ENCODE measurements around the gene LETM1.

LETM1 gene

DNA sequence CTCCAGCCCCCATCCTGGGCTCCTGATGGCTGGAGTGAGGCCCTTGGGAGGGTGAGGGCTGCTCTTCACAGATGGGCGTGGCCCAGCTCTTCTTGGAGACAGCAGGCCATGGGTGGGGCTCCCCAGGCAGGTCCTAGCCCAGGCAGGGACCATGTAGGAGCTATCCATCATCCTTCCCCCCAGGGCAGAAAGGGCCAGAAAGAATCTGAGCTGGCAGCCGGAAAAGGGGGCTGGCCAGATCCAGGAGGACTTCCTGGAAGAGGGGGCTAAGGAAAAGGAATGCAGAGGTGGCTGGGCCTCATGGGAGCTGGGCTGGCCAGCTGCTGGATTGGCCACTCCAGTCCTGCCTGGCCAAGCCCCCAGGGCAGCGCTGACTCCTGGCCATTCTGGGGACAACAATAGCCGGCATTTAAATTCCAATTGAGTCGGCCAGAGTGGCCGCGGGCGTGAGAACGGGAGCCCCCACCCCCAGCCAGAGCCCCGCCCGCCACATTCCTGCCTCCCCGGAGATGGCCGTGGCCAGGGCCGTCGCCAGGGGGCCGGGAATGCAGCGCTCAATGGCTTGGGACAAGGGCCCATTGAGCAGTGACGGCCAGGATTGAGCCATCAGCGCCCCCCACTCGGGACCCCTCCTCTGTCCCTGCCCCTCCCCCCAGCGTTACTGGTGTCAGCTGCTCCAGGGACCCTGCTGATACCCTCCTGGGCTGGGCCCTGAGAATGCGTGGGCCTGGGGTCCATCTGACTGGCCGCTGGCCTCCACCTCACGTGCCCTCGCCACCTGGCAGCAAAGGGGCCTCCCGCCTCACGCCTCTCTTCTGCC lies 77.9 kb downstream of the LETM1 start:
- DNase-seq (ENCODE audit: low read depth): no peak

DNA sequence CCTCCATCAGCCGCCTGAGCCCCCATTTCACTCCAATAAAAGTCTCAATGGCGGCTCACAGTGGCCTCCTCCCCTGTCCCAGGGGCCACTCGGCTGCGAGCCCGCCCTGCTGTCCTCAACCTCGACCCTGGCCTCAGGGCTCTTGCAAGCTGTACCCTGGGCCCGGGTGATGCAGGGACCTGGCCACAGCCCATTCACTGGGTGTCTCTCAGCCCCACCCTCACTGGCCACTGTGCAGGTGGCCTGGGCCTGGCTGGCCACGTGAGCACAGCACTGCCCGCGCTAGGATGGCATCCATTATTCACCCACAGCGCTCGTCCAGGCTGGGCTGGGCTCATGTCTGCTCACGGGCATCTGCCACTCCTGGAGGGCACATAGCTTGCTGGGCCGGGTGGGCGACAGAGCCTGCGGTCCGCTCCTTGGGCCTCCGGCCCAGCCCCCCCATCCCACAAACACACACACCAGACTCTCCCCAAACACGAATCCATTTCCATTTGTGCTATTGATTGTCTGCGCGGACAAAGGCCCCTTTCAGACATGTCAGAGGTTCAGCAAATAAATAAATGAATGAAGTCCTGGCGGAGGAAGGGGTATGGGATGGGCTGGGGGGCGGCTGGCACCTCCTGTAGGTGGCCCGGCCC lies 79.3 kb downstream of the LETM1 start:
- no peak for DNase-seq (ENCODE audit: low read depth)

DNA sequence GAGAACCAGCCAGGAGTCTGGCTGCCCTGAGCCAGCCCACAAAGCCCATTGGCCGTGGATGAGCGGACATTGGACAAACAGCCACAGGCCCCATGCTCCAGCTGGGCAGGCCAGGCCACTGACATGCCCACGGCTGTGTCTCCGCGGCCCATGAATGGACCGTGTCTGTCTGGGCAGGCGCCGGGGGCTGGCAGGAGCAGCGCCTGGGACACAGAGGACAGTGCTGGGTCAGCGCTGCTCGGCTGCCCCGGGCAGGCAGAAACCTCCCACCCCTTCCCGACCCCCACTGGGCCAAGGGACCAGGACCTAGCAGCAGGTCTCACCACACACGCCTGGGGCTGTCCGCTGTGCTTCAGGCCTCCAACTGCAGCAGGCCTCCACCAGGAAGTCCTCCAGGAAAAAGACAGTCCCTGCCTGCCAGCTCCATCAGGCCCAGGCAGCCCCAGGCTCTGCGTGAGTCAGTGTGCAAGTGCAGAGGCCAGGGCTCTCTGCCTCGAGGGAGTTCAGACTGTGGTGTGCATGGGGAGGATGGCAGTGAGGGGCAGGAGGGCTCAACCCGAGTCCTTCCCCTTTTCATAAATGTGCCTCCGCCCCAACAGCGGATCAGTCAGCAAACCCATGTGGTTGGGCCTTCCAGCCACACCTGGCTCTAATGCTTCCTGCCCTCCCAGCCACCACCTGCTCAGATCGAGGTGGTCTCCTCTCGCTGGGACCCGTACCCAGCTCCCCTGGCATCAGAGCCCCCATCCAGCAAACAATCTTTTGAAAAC lies 80.0 kb downstream of the LETM1 start:
- no peak for DNase-seq (ENCODE audit: low read depth)

DNA sequence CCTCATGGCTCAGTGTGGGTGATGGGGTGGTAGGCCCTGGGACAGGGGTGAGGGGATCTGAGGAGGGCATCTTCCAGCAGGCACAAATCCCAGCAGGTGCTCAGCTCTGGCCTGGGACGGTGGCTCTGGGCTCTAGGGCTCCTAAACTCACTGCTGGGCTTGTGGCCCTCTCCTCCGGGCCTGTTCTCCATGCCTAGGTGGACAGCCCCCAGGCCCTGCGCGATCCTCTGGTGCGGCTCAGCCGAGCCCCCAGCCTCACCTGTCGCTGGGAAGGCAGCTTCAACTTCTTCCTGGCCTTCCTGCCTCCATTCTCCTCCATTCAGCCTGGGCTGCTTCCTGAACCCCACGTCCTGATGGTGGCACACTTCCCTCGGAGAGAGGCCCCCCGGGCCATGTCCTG lies 82.2 kb downstream of the LETM1 start:
- no peak for DNase-seq (ENCODE audit: low read depth)

DNA sequence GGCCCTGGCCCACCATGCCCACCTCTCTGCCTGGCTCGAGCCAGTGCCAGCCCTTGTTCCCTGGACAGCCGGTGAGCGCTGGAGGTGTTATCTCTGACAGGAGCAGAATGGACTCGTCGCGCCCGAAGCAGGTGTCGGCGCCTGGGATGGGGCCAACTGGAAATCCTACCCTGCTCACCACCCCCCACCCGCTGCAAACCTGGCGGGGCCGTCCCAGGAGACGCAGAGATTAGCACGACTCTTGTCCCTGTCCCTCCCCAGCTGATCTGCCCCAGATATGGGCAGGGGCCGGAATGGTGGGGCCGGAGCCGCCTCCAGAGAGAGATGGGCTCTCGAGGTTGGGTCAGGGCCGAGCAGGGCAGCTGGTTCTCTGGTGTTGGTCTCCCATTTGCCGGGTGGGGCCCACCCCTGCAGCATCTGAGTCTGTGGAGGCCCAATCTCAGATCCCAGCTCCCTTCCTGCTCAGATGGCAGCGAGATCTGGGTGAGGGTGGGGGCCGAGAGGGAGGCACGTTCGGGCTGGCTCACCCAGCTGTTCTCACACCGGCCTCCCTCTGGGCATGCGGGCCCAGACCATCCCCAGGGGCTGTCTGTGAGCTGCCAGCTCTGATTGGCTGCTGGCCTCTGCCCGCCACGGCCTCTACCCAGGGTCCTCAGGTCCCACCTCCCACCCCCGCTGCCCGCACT lies 83.0 kb downstream of the LETM1 start:
- DNase-seq (ENCODE audit: low read depth): no peak

DNA sequence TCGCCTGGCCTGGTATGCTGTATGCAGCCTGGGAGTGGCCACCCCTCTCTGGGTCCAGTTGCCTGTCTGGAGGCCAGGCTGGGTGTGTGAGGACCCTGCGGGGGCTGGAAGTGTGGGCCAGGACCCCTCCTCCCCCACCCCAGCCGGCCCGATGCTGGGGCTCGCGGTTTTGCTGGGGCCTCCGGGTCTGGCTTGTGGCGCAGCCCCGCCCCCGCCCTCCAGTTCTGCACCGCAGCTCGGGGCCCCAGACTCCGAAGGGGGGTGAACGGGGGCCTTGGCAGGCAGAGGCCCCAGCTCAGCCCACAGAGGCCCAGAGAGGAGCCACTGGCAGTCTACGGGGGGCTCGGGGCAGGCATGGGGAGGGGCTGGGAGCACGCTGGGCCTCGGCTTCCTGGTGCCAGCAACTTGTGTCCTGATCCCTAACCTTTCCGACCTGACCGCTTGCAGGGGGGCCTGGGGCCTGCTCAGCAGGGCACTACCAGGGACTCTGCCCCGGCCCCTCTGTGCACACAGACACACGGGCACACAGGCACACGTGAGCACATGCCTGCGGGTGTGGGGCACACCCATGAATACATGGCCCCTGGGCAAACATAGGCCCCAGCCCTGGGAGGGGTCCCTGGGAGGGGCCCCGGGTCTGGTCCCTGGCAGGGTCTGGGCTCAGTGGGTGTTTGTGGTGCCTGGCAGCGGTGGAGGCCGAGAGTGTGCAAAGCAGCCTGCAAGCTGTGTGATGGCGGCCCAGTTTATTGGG lies 84.2 kb downstream of the LETM1 start:
- DNase-seq (ENCODE audit: low read depth): no peak

DNA sequence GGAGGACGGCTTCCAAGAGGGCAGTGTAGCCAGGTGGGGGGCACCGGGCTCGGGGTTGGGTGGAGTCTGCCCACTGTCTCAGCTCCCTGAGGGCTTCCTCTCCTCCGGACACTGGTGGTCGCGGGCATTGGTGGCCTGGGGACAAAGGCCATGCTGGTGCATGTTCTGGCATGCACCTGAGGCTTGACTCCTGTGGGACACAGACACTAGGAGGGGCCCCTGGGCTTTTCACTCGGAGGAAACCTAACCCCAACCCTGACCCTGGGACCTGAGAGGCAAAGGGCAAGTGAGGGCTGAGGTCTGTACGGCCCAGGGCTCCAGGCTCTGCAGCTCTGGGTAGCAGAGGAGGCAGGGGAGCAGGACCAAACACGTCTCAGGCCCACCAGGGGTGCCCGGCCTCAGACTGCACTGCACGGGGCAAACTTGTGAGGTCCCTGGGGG lies 85.1 kb downstream of the LETM1 start:
- DNase-seq (ENCODE audit: low read depth): no peak

DNA sequence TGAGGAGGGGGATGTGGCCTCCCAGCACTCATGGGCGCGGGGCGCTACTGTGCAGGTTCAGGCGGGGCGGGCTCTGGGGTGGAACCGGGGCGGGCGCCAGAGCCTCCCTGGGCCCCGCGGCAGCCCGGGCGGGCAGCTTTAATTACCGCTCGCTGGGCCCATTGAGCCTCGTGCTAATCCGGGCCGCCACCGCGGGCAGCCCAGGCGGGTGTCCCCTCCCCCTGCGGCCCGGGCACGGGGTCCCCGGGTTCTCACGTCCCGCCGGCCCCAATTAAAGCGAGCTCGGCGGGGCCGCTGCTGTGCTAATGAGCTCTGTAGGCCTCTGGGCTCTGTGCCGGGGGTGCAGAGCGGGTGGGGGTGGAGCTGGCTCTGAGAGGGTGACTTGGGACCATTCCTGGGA lies 85.7 kb downstream of the LETM1 start:
- DNase-seq (ENCODE audit: low read depth): no peak

DNA sequence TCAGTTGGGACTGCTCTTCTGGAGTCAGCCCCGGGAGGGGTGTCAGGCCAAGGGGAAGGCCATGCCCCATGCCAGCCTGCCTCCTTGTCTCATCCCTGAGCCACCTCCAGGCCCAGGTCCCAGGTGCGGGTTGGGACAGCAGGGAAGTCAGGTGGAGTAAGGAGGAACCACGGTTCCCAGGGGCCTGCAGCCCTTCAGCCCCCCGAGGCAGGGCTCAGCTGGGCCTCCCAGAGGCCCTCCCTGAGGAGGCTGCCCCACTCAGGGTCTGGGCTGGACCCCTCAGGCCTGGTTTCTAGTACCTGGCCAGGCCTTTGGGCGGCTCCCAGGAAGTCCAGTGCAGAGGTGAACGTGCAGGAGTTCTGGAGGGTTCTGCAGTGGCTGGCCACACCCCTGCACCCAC lies 86.3 kb downstream of the LETM1 start:
- no peak for DNase-seq (ENCODE audit: low read depth)

DNA sequence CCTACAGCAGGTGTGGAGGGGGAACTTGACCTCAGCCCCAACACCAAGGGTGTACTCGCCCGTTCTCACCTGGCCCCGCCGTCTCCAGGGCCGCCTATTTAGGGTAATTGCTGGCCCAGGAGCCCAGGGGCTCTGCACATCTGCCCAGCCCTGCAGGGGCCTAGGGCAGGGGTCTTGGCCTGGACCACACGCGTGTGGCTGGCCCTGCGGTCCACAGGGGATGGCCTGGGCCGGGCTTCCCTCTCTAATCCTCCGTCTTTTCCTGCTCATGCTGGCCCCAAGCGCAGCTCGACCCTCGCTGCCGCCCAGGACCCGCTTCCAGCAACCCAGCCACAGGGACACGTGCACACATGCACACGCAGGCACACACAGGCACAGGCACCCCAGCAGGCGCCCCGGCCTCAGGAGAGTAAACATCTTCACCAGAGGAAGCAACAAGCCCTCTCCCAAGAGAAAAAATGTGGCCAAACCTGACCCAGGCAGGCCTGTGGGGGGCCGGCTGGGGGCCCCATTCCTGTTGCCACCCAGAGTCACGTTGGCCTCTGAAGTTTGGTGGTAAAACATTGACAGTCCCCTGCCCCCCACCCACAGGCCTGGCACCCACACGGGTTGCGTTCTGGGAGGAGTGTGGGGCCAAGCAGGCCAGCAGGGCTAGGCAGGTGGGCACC lies 87.5 kb downstream of the LETM1 start:
- DNase-seq (ENCODE audit: low read depth): no peak

DNA sequence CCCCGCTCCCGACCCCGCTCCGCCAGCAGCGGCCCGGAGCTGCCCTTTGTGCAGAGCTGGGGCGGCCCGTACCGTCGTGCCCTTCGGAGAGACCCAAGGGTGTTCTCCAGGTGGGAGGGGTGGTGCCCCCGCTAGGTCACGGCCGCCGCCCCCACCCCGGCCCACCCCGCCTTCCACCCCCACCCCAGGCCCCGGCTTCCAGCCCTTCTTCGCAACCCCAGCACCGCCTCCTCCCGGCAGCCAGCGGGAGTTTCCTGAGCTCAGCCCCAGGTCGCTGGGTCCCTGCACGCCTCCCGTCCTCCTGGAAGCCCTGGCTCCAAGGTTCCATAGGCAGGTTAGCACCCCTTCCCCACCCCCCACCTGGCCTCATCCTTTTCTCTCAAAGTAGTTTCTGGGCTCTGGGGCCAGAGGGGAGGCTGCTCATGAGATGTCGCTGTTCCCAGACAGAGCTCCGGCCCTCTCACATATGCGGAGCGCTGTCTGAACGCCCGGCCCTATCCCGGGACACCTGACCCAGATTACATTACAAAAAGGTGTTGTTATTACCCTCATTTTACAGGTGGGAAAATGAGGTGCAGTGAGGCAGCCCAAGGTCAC lies 88.1 kb downstream of the LETM1 start:
- peak; percentile 24 for DNase-seq (ENCODE audit: low read depth)

DNA sequence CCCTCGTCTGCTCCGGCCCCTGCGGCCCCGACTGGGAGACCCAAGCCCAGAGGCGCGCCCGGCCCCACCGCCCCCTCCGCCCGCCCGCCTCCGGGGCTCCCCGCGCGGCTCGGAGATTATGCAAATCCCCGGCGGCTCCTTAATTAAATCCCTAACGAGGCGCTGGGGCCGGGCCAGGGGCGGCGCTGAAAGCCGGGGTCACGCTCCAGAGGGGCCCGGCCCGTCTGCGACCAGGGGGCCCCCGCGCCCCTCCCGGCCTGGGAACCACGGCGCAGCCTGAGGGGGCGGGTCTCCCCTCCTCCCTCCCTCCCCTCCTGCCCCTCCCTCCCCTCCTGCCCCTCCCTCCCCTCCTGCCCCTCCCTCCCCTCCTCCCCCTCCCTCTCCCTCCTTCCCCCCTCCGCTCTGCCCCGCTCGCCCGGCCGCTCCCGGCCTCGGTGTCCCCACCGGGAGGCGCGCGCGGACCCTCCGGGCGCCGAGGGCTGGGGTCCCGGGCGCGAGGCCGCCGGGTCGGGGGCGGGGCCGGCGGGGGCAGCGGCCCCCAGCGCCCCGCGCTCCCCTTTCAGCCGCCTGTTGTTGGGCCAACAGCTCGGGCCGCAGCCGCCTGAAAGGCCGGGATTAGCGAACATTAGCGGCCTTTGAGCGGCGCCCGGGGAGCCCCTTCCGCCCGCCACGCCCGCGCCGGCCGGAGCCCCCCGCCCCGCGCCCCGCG lies 88.7 kb downstream of the LETM1 start:
- DNase-seq (ENCODE audit: low read depth): no peak

DNA sequence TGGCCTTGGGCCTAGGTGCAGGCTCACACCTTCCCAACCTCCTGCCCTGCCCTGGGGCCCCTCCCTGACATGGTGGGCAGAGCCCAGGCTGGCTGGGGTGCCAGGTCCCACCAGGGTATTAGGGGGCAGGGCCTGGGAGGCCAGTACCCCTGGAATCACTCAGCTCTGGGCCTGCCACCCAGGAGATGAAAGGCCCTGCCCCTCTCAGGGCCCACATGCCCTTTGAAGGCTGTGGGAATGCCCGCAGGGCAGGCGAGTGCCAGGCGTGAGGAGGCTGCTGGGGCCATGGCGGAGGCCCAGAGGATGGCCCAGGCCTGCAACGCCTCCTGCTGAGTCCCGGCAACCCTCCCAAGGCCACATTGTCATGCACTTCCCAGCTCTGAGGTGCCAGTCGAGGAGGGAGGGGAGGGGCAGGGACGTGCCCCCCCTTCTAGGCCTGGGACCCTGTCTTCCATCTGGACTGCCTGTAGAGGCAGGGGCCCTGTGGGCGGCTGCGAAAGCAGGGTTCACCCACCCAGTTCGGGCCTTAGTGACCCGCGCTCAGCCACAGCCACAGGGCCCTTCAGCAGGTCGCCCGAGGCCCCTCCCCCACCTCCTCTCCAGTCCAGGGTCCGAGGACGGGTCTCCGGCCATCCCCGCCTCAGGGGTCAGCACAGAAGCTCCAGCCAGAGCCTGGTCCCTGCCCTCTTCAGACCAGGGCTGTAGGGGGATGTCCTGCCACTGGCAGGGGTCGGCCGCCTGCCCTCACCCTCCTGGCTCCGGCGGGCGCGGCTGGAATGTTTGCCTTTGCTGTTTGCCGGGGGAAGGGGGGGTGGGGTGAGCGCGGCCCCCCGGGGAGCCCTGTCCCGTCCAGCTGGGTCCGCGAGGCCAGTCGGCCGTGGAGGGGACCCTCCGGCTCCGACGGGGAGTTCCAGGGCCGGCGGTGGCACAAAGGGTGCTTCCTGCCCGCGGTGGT lies 89.6 kb downstream of the LETM1 start:
- no peak for DNase-seq (ENCODE audit: low read depth)

DNA sequence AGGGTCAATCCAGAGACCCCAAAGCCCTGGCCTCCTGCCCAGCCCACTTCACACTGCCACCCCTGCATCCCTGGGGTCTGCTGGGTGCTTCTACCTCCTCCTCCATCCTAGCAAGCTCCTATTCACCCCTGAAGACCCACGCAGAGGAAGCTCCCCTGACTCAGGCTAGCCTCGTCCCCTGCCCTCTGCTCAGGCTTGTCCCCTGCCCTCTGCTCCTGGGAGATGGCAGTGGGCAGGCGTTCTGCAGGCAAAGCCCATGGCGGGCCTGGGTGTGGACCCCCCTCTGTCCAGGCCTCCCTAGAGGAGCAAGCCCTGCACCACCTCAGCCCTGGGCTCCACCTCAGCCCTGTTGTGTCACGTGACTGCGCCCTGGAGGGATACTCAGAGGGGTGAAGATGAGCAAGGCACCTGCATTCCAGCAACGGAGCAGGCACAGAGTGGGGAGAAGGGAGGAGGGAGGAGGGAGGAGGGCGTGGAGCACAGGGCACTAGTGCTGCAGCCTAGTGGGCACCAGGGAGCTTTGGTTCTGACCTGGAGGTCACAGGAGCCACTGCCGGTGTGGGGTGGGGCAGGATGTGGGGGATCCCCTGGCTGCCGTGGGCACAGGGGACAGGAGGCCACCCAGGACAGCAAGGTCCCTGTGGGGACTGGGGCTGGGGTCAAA lies 90.4 kb downstream of the LETM1 start:
- no peak for DNase-seq (ENCODE audit: low read depth)

DNA sequence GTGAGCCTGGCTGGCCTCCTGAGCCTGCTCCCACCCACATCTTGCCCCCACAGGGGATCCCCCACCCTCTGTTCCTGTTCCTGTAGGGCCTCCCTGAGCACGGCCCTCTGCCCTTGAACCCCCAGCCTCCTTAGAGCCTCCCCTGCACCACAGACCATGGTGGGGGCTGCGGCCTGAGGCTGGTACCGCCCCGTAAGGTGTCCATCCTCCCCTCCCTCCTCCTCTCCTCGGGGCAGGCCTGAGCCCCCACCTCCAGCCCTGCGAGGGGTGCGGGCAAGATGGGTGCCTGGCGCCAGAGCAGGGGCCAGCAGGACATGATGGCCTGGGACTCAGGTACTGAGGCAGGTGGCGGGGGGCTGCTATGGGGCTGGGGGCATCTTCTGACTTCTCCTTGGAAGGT lies 91.3 kb downstream of the LETM1 start:
- no peak for DNase-seq (ENCODE audit: low read depth)

DNA sequence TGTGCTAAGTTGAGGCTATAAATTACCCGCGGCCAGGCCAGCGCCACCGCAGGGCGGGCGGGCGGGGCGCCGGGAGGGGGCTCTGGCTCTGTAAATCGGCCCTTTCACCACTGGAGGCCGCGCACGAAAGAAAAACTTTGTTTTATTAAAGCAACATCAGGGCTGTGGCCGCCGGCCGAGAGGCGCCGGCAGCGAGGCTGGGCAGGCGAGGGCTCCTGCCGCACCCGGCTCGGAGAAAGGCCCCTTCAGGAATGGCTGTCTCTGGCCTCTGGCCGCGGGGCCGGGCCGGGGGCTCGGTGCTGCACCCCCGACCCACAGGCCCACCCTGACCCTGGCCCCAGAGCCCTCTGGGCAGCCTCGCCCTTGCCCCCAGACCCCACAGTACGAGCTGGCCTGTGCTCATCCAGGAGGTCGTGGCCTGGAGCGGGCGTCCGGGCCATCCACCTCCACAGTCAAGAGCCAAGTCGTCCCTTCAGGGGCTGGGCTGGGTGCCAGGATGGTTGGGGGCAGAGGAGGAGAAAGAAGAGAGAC lies 92.3 kb downstream of the LETM1 start:
- peak; percentile 37 for DNase-seq (ENCODE audit: low read depth)

DNA sequence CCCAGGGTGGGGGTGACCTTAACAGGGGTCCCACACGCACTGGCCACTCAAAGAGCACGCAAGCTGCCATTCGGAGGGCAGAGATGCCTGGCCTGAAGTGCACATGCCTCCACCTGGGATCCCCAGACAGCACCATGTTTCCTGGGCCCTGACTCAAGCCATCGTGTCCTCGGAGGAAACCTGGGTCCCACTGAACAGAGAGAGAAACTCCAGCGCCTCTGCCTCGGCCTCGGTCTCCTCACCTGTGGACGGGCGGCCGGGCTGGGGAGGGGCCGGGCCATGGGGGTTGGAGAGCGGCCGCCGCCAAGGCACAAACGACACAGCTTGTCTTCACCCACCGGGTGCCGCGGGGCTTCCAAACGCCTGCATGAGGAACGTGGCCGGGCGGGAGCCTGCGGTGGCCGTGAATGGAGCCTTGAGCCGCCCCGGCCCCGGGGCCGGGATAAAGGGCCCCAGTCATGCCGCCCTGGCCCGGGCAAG lies 92.8 kb downstream of the LETM1 start:
- no peak for DNase-seq (ENCODE audit: low read depth)
